Measurements from ENCODE around the gene ZNRD2.

DNA sequence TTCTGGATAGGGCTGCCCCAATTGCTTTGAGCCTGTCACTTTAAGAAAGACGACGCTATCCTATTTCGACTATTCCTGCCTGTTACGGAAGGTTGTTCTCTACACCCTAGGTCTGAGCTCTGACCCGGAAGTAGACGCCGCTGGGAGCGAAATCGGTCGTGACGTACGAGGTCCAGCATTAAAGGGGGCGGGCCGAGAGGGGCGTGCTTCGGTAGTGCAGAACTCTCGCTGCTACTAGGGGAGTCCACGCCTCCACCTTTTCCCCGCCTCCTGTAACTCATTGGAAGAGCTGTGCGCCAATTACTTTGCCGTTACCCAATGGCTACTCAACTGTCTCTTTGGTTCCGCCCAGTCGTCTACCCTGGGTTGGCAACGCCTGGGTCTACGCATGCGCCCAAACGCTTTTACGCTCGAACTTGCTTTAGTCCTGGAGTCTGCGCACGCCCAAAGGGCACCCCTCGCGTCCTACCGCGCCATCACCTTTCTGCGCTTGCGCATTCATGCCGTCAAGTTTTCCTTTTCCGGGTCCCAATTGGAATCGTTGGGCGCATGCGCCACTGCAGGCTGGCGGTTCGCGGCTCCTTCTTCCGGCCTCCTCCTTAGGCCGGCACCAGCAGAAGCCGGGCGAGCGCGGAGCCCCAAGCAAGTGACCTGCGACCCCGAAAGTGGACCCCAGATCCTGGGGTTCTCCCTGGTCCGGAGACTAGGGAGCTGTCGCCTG is 45.1 kb downstream of the ZNRD2 start, which contains the start of gene PCNX3:
- TF ChIP-seq, protein P1, sequence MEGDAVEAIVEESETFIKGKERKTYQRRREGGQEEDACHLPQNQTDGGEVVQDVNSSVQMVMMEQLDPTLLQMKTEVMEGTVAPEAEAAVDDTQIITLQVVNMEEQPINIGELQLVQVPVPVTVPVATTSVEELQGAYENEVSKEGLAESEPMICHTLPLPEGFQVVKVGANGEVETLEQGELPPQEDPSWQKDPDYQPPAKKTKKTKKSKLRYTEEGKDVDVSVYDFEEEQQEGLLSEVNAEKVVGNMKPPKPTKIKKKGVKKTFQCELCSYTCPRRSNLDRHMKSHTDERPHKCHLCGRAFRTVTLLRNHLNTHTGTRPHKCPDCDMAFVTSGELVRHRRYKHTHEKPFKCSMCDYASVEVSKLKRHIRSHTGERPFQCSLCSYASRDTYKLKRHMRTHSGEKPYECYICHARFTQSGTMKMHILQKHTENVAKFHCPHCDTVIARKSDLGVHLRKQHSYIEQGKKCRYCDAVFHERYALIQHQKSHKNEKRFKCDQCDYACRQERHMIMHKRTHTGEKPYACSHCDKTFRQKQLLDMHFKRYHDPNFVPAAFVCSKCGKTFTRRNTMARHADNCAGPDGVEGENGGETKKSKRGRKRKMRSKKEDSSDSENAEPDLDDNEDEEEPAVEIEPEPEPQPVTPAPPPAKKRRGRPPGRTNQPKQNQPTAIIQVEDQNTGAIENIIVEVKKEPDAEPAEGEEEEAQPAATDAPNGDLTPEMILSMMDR (IDR thresholded peaks at IDR 0.05): no peak
- TF ChIP-seq ZFX (IDR thresholded peaks at IDR 0.05; ENCODE audit: borderline replicate concordance): no peak
